OCI-LY1 (cell line): ENCODE data around the gene CDH13.

ENCODE experiments used
- H2AFZ ChIP-seq: fragments of 200-600 bp; sonication (generic), shearing (Covaris generic); 2 replicates; pipeline ENCODE4 v1.6.0; 2014; ENCODE audit warnings: antibody characterized with exemption, mild to moderate bottlenecking, low read length
- H3F3A ChIP-seq: fragments of 200-600 bp; sonication (generic), shearing (Covaris generic); 2 replicates; pipeline ENCODE4 v1.6.0; 2014; ENCODE audit warnings: mild to moderate bottlenecking, antibody characterized with exemption, low read length, moderate library complexity; ENCODE audit not compliant: insufficient read depth
- H3K27ac ChIP-seq: fragments of 200-600 bp; sonication (generic); 2 replicates; pipeline ENCODE4 v1.5.1; 2014; ENCODE audit warnings: low read length, mixed run types, mild to moderate bottlenecking, low read depth; ENCODE audit not compliant: poor library complexity, severe bottlenecking
- H3K27me3 ChIP-seq: fragments of 200-600 bp; sonication (generic); 2 replicates; pipeline ENCODE4 v1.6.0; 2014; ENCODE audit warnings: antibody characterized with exemption, mild to moderate bottlenecking, low read length, moderate library complexity; ENCODE audit not compliant: insufficient read depth
- H3K36me3 ChIP-seq: fragments of 200-600 bp; sonication (generic); 2 replicates; pipeline ENCODE4 v1.6.1; 2014; ENCODE audit warnings: mild to moderate bottlenecking, antibody characterized with exemption, low read length, moderate library complexity, mixed read lengths; ENCODE audit not compliant: insufficient read depth
- H3K4me1 ChIP-seq: fragments of 200-600 bp; sonication (generic); 2 replicates; pipeline ENCODE4 v1.5.1; 2014; ENCODE audit warnings: mild to moderate bottlenecking, low read length, moderate library complexity; ENCODE audit not compliant: insufficient read depth, severe bottlenecking
- H3K4me2 ChIP-seq: fragments of 200-600 bp; sonication (generic), shearing (Covaris generic); 2 replicates; pipeline ENCODE4 v1.6.1; 2014; ENCODE audit warnings: low read length
- H3K4me3 ChIP-seq: fragments of 200-600 bp; sonication (generic); 2 replicates; pipeline ENCODE4 v1.5.1; 2014; ENCODE audit warnings: low read length, low read depth, mild to moderate bottlenecking, mixed read lengths; ENCODE audit not compliant: poor library complexity, severe bottlenecking
- H3K79me2 ChIP-seq: fragments of 200-600 bp; shearing (Covaris generic); 2 replicates; pipeline ENCODE4 v1.6.1; 2016; ENCODE audit warnings: mixed run types, low read length, mixed read lengths; ENCODE audit not compliant: insufficient read depth
- H3K9ac ChIP-seq: fragments of 200-600 bp; sonication (generic), shearing (Covaris generic); 2 replicates; pipeline ENCODE4 v1.6.1; 2014; ENCODE audit warnings: mild to moderate bottlenecking, low read length, mixed read lengths
- H3K9me2 ChIP-seq: fragments of 200-600 bp; sonication (generic), shearing (Covaris generic); 2 replicates; pipeline ENCODE4 v1.6.1; 2014; ENCODE audit warnings: low read depth, mild to moderate bottlenecking, low read length, mixed read lengths
- H3K9me3 ChIP-seq: fragments of 200-600 bp; shearing (Covaris generic); 2 replicates; pipeline ENCODE4 v1.6.1; 2014; ENCODE audit warnings: low read length, mixed read lengths
- H4K20me1 ChIP-seq: fragments of 200-600 bp; sonication (generic), shearing (Covaris generic); 2 replicates; pipeline ENCODE4 v1.6.0; 2016; ENCODE audit warnings: mild to moderate bottlenecking, low read length; ENCODE audit not compliant: insufficient read depth
- EZH2 ChIP-seq: fragments of 200-600 bp; sonication (generic), shearing (Covaris generic); IDR thresholded peaks from 2 replicates; pipeline ENCODE4 v1.8.0; 2017; ENCODE audit warnings: borderline replicate concordance, mixed run types, mild to moderate bottlenecking, antibody characterized with exemption, low read length, moderate library complexity, mixed read lengths
- TF ChIP-seq, protein P1 (sequence below): fragments of 200-600 bp; sonication (generic), shearing (Covaris generic); IDR thresholded peaks from 2 replicates; pipeline ENCODE4 v1.5.1; 2017; ENCODE audit warnings: mild to moderate bottlenecking, antibody characterized with exemption, low read length, moderate library complexity, mixed read lengths

The CDH13 gene

DNA sequence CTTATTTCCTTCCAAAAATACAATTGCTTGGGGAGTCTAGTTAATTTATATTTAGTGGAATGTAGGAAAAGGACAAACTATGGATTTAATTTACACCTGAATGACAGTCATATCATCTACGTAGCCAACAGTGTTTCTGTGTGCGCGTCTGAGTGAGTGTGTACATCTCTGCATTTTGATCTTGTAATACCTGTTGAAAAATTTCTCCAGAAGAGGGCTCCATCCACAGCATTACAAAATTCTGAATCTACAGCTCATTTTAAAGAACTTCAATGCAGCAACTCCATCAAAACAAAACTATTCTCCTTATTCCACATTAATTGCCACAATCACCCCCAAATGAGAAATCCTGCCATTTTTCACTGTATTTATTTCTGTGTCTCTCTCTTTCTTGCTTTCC is 3.9 kb downstream of the CDH13 start:
- Histone ChIP-seq H3K4me2 (no peak overlapping the region), H3K27ac (no peak overlapping the region), H3K4me3 (no peak overlapping the region), H3K79me2 (no peaks in the 10 kb centered on the region), H3K27me3 (peaks cover 7% of the 10 kb centered on the region; the same call in 1 of the 2 replicates), H3K9me3 (no peaks in the 10 kb centered on the region), H2AFZ (no peak overlapping the region), H3K9me2 (no peaks in the 10 kb centered on the region), H3F3A (no peaks in the 10 kb centered on the region), H3K9ac (no peak overlapping the region), H4K20me1 (no peaks in the 10 kb centered on the region), H3K4me1 (no peaks in the 10 kb centered on the region), H3K36me3 (no peaks in the 10 kb centered on the region)
- TF ChIP-seq EZH2: no peak
- TF ChIP-seq, protein P1, sequence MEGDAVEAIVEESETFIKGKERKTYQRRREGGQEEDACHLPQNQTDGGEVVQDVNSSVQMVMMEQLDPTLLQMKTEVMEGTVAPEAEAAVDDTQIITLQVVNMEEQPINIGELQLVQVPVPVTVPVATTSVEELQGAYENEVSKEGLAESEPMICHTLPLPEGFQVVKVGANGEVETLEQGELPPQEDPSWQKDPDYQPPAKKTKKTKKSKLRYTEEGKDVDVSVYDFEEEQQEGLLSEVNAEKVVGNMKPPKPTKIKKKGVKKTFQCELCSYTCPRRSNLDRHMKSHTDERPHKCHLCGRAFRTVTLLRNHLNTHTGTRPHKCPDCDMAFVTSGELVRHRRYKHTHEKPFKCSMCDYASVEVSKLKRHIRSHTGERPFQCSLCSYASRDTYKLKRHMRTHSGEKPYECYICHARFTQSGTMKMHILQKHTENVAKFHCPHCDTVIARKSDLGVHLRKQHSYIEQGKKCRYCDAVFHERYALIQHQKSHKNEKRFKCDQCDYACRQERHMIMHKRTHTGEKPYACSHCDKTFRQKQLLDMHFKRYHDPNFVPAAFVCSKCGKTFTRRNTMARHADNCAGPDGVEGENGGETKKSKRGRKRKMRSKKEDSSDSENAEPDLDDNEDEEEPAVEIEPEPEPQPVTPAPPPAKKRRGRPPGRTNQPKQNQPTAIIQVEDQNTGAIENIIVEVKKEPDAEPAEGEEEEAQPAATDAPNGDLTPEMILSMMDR: peak; percentile 38; the same call in 1 of the 2 replicates

DNA sequence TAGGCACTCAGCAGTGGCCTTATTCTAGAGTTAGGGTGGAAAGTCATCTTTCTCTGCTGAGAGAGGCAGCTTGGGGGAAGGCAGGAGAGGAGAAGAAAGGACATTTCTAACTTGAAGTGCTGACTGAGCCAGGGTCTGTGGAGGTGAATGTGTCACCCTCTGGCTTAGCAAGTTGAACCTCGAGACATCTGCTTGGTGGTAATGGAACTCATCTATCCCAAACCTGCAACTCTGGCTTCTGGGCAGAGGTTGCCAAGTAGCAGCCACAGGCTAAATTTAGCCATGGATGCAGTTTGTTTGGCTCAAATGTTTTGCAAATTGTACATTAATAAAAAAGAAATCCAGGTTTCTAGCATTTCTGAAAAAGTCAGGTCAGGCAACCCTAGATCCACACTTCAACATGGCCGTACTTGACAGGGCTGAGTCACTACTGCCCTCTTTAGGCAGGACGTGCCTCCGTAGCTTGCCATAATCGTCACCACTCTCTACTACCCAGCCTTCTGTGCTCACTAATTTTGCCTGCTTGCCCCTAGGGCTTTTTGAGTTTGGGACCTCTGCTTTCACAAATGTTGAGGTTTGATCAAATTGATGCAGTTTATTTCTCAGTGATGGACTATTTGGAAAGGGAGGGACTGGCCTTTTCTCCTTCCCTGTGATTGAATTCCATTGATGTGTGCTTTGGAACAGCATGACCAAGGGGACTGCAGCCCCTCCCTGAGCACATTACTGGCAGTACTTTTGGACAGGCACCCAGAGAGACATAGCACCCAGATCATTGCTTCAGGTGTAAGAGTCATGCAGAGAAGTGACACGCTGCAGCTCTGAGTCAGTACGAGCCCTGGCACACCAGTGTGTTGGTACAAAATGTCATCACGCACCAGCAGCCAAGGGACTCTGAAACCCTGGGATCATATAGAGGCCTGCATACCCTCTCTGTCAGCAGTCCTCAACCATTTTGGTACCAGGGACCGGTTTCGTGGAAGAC is 5.2 kb downstream of the CDH13 start:
- H3K9me2 ChIP-seq: no peaks in the 10 kb centered on the region
- H3F3A ChIP-seq: no peaks in the 10 kb centered on the region
- no peak overlapping the region for H3K9ac ChIP-seq
- H3K4me2 ChIP-seq: no peak overlapping the region
- no peak overlapping the region for H2AFZ ChIP-seq
- no peaks in the 10 kb centered on the region for H3K79me2 ChIP-seq
- no peaks in the 10 kb centered on the region for H3K36me3 ChIP-seq
- TF ChIP-seq, protein P1: peak; percentile 55
- no peak for TF ChIP-seq EZH2
- H3K27ac ChIP-seq: no peak overlapping the region
- H3K4me1 ChIP-seq: no peaks in the 10 kb centered on the region
- no peaks in the 10 kb centered on the region for H4K20me1 ChIP-seq
- H3K4me3 ChIP-seq: no peak overlapping the region
- H3K9me3 ChIP-seq: no peaks in the 10 kb centered on the region
- peaks cover 7% of the 10 kb centered on the region; the same call in 1 of the 2 replicates for H3K27me3 ChIP-seq

DNA sequence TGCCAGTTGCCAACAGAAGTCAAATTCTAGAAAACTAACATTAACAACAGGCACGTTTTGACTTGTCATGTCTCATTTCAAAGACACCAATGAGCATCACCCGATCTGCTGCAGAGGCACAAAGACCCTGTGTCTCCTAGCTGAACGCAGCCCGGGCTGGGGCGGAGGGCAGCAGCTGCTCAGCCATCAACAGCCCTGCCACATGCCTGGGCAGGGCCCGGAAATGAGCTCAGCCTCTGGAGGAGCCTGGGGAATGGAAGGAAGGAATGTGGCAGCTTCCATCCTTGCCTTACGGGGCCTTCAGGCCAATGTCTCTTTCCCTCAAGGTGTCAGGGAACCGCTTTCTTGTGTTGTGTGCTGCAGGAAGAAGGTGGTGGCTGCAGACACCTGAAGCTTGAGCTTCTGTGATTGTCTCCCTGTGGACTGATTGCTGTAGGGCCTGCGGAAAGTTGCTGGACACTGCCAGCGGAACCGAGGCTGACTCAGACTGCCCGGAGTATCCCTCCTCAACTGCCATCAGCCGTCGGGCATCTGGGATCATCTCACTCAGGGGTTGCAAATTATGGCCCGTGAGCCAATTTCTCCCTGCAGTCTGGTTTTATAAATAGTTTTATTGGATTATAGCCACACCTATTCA is 7.3 kb downstream of the CDH13 start:
- Histone ChIP-seq H3K4me2 (no peak overlapping the region), H3K27me3 (peaks cover 3% of the 10 kb centered on the region; the same call in 1 of the 2 replicates), H3F3A (no peaks in the 10 kb centered on the region), H2AFZ (no peak overlapping the region), H3K9ac (no peak overlapping the region), H3K36me3 (no peaks in the 10 kb centered on the region), H3K4me1 (no peaks in the 10 kb centered on the region), H3K9me3 (no peaks in the 10 kb centered on the region), H3K4me3 (no peak overlapping the region), H3K9me2 (no peaks in the 10 kb centered on the region), H3K27ac (no peak overlapping the region), H4K20me1 (no peaks in the 10 kb centered on the region), H3K79me2 (no peaks in the 10 kb centered on the region)
- TF ChIP-seq, protein P1: no peak
- TF ChIP-seq EZH2: no peak
